CD14-positive monocyte (primary cell): ENCODE results near the gene PRKD1. TPM values are rescaled to one million over a fixed set of nuclear protein-coding genes. Genes with fewer than 3 reads are reported as not detected.

Source experiments
- DNase-seq, 3 donors: peaks; one replicate each; pipeline ENCODE4 v3.0.0-alpha.2; 2011 to 2022
- H2AFZ ChIP-seq: 2 replicates; pipeline ENCODE4 v1.6.0; 2012; ENCODE audit warnings: mild to moderate bottlenecking, low read depth, low read length, inconsistent platforms; ENCODE audit not compliant: insufficient read depth, poor library complexity, severe bottlenecking
- H3K27ac ChIP-seq, 2 donors: 1 replicate in 1 of 2; 2 replicates in 1 of 2; pipeline ENCODE4 v1.5.1; 2012 to 2013; ENCODE audit warnings: low read length in 2 of 2, control low read depth in 1 of 2, inconsistent platforms in 1 of 2, low read depth in 1 of 2, mild to moderate bottlenecking in 1 of 2
- H3K27me3 ChIP-seq, 2 donors: one replicate each; pipeline versions ENCODE4 v1.6.0 to v1.6.1; 2011 to 2013; ENCODE audit warnings: low read length in 2 of 2; ENCODE audit not compliant: control insufficient read depth in 2 of 2, insufficient read depth in 2 of 2
- H3K36me3 ChIP-seq, 2 donors: replicated peaks in 1 of 2; 1 replicate in 1 of 2; 2 replicates in 1 of 2; pipeline versions ENCODE4 v1.5.1 to v1.6.1; 2012 to 2013; ENCODE audit warnings: low read length in 2 of 2, control low read depth in 1 of 2, inconsistent platforms in 1 of 2, mild to moderate bottlenecking in 1 of 2; ENCODE audit not compliant: insufficient read depth in 2 of 2, control insufficient read depth in 1 of 2
- H3K4me1 ChIP-seq, 2 donors: 1 replicate in 1 of 2; 2 replicates in 1 of 2; pipeline versions ENCODE4 v1.5.1 to v1.6.1; 2012 to 2013; ENCODE audit warnings: low read length in 2 of 2, control low read depth in 1 of 2, inconsistent platforms in 1 of 2, mild to moderate bottlenecking in 1 of 2, moderate library complexity in 1 of 2; ENCODE audit not compliant: insufficient read depth in 2 of 2, control insufficient read depth in 1 of 2
- H3K4me2 ChIP-seq: replicated peaks from 2 replicates; pipeline ENCODE3; 2012; ENCODE audit warnings: low read length, moderate library complexity, mild to moderate bottlenecking; ENCODE audit not compliant: poor library complexity, severe bottlenecking; ENCODE audit errors: extremely low read depth
- H3K4me3 ChIP-seq, 3 experiments: fragments of 200-600 bp in 1 of 3; sonication (generic) in 1 of 3; replicated peaks in 1 of 3; 1 replicate in 2 of 3; 2 replicates in 1 of 3; pipeline ENCODE4 v1.5.1; 2011 to 2013; ENCODE audit warnings: low read length in 3 of 3, mild to moderate bottlenecking in 3 of 3, control low read depth in 2 of 3, low read depth in 2 of 3, inconsistent platforms in 1 of 3, moderate library complexity in 1 of 3
- H3K79me2 ChIP-seq: 2 replicates; pipeline ENCODE4 v1.6.0; 2012; ENCODE audit warnings: mild to moderate bottlenecking, control low read depth, inconsistent platforms, low read length, moderate library complexity; ENCODE audit not compliant: insufficient read depth
- H3K9ac ChIP-seq: 2 replicates; pipeline ENCODE4 v1.6.0; 2017; ENCODE audit warnings: low read length, mild to moderate bottlenecking; ENCODE audit not compliant: insufficient read depth, poor library complexity, severe bottlenecking
- H3K9me3 ChIP-seq, 2 donors: replicated peaks in 1 of 2; 1 replicate in 1 of 2; 2 replicates in 1 of 2; pipeline versions ENCODE4 v1.5.1 to v1.6.1; 2012 to 2013; ENCODE audit warnings: low read length in 2 of 2, control low read depth in 1 of 2; ENCODE audit not compliant: control insufficient read depth in 1 of 2, insufficient read depth in 1 of 2
- H4K20me1 ChIP-seq: 2 replicates; pipeline ENCODE4 v1.6.0; 2012; ENCODE audit warnings: mild to moderate bottlenecking, low read length, control low read depth, moderate library complexity; ENCODE audit not compliant: insufficient read depth
- H3K27ac Mint-ChIP-seq, 7 donors: one replicate each; pipeline ENCODE4 v1.8.0; 2020; ENCODE audit warnings: mild to moderate bottlenecking in 7 of 7, mixed read lengths in 7 of 7, moderate library complexity in 6 of 7, inconsistent platforms in 2 of 7
- H3K27me3 Mint-ChIP-seq, 3 donors: one replicate each; pipeline ENCODE4 v1.8.0; 2021 to 2022; ENCODE audit warnings: low read depth in 3 of 3, mild to moderate bottlenecking in 3 of 3, mixed read lengths in 3 of 3, moderate library complexity in 3 of 3, inconsistent platforms in 1 of 3
- H3K36me3 Mint-ChIP-seq, 2 donors: one replicate each; pipeline ENCODE4 v1.8.0; 2020; ENCODE audit warnings: mixed read lengths in 2 of 2, inconsistent platforms in 1 of 2, mild to moderate bottlenecking in 1 of 2
- H3K4me1 Mint-ChIP-seq: one replicate; pipeline ENCODE4 v1.8.0; 2020; ENCODE audit warnings: mild to moderate bottlenecking, mixed read lengths
- H3K4me3 Mint-ChIP-seq, 2 donors: one replicate each; pipeline ENCODE4 v1.8.0; 2020; ENCODE audit warnings: mild to moderate bottlenecking in 2 of 2, mixed read lengths in 2 of 2, moderate library complexity in 1 of 2
- H3K9me3 Mint-ChIP-seq, 7 donors: one replicate each; pipeline ENCODE4 v1.8.0; 2020 to 2022; ENCODE audit warnings: mixed read lengths in 7 of 7, mild to moderate bottlenecking in 6 of 7, moderate library complexity in 6 of 7, inconsistent platforms in 2 of 7
- WGBS: methylation state at CpG from one replicate; pipeline ENCODE4 v1.1.5; 2013; ENCODE audit warnings: missing lambda C conversion rate; ENCODE audit not compliant: insufficient coverage; 5-methylcytosine and 5-hydroxymethylcytosine counted together
- intact Hi-C, 2 donors: fragments of 100-400 bp; cut with micrococcal nuclease; formaldehyde crosslinking; loops; one replicate each; pipeline versions ENCODE4 v1.15.0 to v1.15.1; 2023
- polyA plus RNA-seq, 3 donors: library from polyadenylated mRNA; depleted of rRNA in 1 of 3; unstranded in 2 of 3; stranded (reverse) in 1 of 3; fragments of 300-500 nt in 2 of 3; fragments of >200 nt in 1 of 3; fragmentation: Illumina TruSeq in 2 of 3; gene quantifications; 1 replicate in 2 of 3; 2 replicates in 1 of 3; pipeline ENCODE4 v1.2.3, GENCODE V29; 2012 to 2021
- TF ChIP-seq, protein P1 (sequence below): fragments of 200-600 bp; IDR thresholded peaks from one replicate; pipeline ENCODE4 v1.8.0; 2022; ENCODE audit warnings: antibody characterized with exemption, mild to moderate bottlenecking

Gene PRKD1
- polyA plus RNA-seq, 3 donors, result not detected

DNA sequence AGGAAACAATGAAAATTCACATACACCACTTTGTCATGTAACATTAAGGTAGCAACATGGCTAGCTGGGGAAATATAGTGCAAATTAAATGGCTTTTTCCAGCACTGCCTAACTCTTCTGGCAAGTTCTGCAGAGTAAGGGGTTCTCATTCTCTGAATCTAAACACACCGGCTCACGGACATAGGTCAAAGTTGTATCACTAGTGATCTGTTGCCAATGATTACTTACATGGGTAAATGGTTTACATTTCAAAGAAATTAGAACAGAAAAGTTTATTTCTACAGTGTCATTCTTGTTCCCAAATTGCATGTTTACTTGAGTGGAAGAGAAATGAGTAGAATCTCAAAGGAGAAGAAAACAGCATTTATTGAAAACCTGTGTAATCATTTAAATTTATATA is 381.9 kb downstream of the PRKD1 start:
- Histone ChIP-seq H3K79me2 (no peaks in the 10 kb centered on the region), H3K27ac (no peak overlapping the region), H3K27me3 (no peaks in the 10 kb centered on the region), H3K9ac (no peak overlapping the region), H4K20me1 (no peaks in the 10 kb centered on the region), H3K4me3 (no peak overlapping the region), H3K4me1 (no peaks in the 10 kb centered on the region), H3K36me3 (no peaks in the 10 kb centered on the region), H3K4me2 (no peak overlapping the region), H3K9me3 (no peaks in the 10 kb centered on the region), H2AFZ (no peak overlapping the region)
- Mint-ChIP-seq H3K4me3 (no peak overlapping the region), H3K9me3 (no peaks in the 10 kb centered on the region), H3K27me3 (no peaks in the 10 kb centered on the region), H3K36me3 (no peaks in the 10 kb centered on the region), H3K4me1 (no peaks in the 10 kb centered on the region), H3K27ac (no peak overlapping the region)
- no CpG with 5 or more reads among the region's 2 CpGs for WGBS
- TF ChIP-seq, protein P1, sequence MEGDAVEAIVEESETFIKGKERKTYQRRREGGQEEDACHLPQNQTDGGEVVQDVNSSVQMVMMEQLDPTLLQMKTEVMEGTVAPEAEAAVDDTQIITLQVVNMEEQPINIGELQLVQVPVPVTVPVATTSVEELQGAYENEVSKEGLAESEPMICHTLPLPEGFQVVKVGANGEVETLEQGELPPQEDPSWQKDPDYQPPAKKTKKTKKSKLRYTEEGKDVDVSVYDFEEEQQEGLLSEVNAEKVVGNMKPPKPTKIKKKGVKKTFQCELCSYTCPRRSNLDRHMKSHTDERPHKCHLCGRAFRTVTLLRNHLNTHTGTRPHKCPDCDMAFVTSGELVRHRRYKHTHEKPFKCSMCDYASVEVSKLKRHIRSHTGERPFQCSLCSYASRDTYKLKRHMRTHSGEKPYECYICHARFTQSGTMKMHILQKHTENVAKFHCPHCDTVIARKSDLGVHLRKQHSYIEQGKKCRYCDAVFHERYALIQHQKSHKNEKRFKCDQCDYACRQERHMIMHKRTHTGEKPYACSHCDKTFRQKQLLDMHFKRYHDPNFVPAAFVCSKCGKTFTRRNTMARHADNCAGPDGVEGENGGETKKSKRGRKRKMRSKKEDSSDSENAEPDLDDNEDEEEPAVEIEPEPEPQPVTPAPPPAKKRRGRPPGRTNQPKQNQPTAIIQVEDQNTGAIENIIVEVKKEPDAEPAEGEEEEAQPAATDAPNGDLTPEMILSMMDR, result no peak
- intact Hi-C loops, result no loop called here
- DNase-seq, result no peak

DNA sequence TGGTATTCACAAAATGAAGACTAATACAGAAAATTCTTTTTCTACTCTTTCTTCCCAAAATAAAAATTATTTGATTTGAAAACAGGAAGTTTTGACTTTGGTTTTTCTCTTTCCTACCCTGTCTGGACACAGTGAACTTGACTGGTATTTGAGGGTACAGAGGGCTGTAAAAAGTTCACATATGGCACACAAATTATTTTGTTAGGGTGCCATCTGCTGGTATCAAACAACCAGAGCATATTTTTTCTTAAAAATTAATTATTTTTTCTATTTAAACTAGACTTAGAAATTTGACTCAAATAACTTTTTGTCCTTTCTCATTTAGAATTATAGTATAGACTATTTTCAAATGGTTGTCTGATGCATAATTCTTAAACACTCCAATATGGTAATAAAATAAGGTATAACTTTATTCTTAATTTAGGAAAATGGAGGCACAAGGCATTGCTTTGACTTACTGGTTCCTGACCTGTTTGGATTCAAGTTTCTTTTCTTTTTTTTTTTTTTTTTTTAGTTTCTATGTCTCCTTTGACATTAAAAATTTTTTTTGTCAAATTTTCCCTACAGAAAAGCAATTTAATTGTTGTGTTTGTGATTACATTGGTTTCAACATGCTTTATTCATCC is 390.6 kb downstream of the PRKD1 start:
- H2AFZ ChIP-seq, result no peak overlapping the region
- H3K27ac ChIP-seq, result no peak overlapping the region
- no peak overlapping the region for H3K4me3 Mint-ChIP-seq
- peaks cover 0 to 3% (median 0%) of the 10 kb centered on the region in 7 donors for H3K9me3 Mint-ChIP-seq
- TF ChIP-seq, protein P1, result no peak
- H3K9me3 ChIP-seq, result no peaks in the 10 kb centered on the region
- H3K4me1 Mint-ChIP-seq, result no peaks in the 10 kb centered on the region
- H3K4me1 ChIP-seq, result no peaks in the 10 kb centered on the region
- no peak overlapping the region for H3K4me3 ChIP-seq
- no peak overlapping the region for H3K27ac Mint-ChIP-seq
- no peaks in the 10 kb centered on the region for H3K27me3 ChIP-seq
- H3K27me3 Mint-ChIP-seq, result no peaks in the 10 kb centered on the region
- no peak overlapping the region for H3K4me2 ChIP-seq
- no peaks in the 10 kb centered on the region for H3K36me3 Mint-ChIP-seq
- no peaks in the 10 kb centered on the region for H3K79me2 ChIP-seq
- H3K9ac ChIP-seq, result no peak overlapping the region
- DNase-seq, result no peak
- intact Hi-C loops, result no loop called here
- H4K20me1 ChIP-seq, result no peaks in the 10 kb centered on the region
- no peaks in the 10 kb centered on the region for H3K36me3 ChIP-seq
